Activated naive CD4-positive, alpha-beta T cell treated with anti-CD3 and anti-CD28 coated beads, Interleukin-2, amount 50 U/mL, for 72 hours (primary cell): ENCODE data around the gene MZF1. TPM values are rescaled to one million over a fixed set of nuclear protein-coding genes. Genes with fewer than 3 reads are reported as not detected.

Experiments used
- ATAC-seq, 2 donors: fragments of 150-1000 bp; cut with Tn5 transposase; 2 replicates each; pipeline ENCODE4 v1.10.0; 2021; ENCODE audit warnings: mild to moderate bottlenecking in 2 of 2, moderate library complexity in 2 of 2
- DNase-seq, 2 donors: peaks; one replicate each; pipeline ENCODE4 v3.0.0; 2021 to 2022; ENCODE audit warnings: low spot score in 2 of 2
- H3K27ac Mint-ChIP-seq, 2 donors: one replicate each; pipeline ENCODE4 v1.8.0; 2022; ENCODE audit warnings: mild to moderate bottlenecking in 2 of 2, mixed read lengths in 2 of 2
- H3K36me3 Mint-ChIP-seq, 2 donors: one replicate each; pipeline ENCODE4 v1.8.0; 2022; ENCODE audit warnings: mixed read lengths in 2 of 2
- H3K9me3 Mint-ChIP-seq, 2 donors: one replicate each; pipeline ENCODE4 v1.8.0; 2022; ENCODE audit warnings: mixed read lengths in 2 of 2
- total RNA-seq, 2 donors: library from RNA; stranded (reverse); gene quantifications; one replicate each; pipeline ENCODE4 v1.2.3, GENCODE V29; 2022

Gene MZF1
- total RNA-seq, 2 donors from 2014 or later, result 22.1 to 26.8 TPM

GRCh38 chr19:58560007-58560887 lies 12.9 kb downstream of the MZF1 start:
- peak overlapping the region; percentile 98 to 100 for H3K27ac Mint-ChIP-seq
- peaks cover 39 to 50% of the 10 kb centered on the region in 2 donors for H3K36me3 Mint-ChIP-seq
- no peak for DNase-seq

GRCh38 chr19:58559275-58560006 lies 13.7 kb downstream of the MZF1 start:
- H3K36me3 Mint-ChIP-seq, result peaks cover 45 to 57% of the 10 kb centered on the region in 2 donors
- DNase-seq, result peak; percentile 79 to 89
- peak; percentile 47 to 51 for ATAC-seq
- no peaks in the 10 kb centered on the region for H3K9me3 Mint-ChIP-seq
- peak overlapping the region; percentile 98 to 100 for H3K27ac Mint-ChIP-seq

More at GRCh38 chr19:58560007-58560887, 12.9 kb downstream of the MZF1 start:
- no peaks in the 10 kb centered on the region for H3K9me3 Mint-ChIP-seq
- no peak for ATAC-seq

- DNase-seq (peak; percentile 99 to 100), ATAC-seq (peak; percentile 64 to 67)
- Mint-ChIP-seq H3K9me3 (no peaks in the 10 kb centered on the region), H3K27ac (peak overlapping the region; percentile 98 to 100), H3K36me3 (peaks cover 49 to 64% of the 10 kb centered on the region in 2 donors)
Measured at GRCh38 chr19:58558623-58559274, 14.4 kb downstream of the MZF1 start.

- Mint-ChIP-seq H3K36me3 (peaks cover 47 to 68% of the 10 kb centered on the region in 2 donors), H3K9me3 (no peaks in the 10 kb centered on the region), H3K27ac (peak within 1 kb of the TSS; percentile 98 to 100)
- DNase-seq, result peak in 1 of 2 donors; percentile 67
- peak in 1 of 2 donors; percentile 11 for ATAC-seq
Measured at GRCh38 chr19:58558066-58558622, 15.0 kb downstream of the MZF1 start, which contains the start of gene UBE2M. TSS of gene UBE2M (minus strand) at chr19:58558611. CDS start at chr19:58558381, 230 bp downstream.

- no peak for ATAC-seq
- DNase-seq, result peak in 1 of 2 donors; percentile 57
- Mint-ChIP-seq H3K27ac (peak overlapping the region; percentile 98 to 99), H3K9me3 (no peaks in the 10 kb centered on the region), H3K36me3 (peaks cover 52 to 68% of the 10 kb centered on the region in 2 donors)
Measured at GRCh38 chr19:58557221-58558065, 15.7 kb downstream of the MZF1 start.

GRCh38 chr19:58556622-58557220 lies 16.4 kb downstream of the MZF1 start:
- ATAC-seq (no peak), DNase-seq (peak in 1 of 2 donors; percentile 54)
- peak overlapping the region; percentile 98 to 99 for H3K27ac Mint-ChIP-seq
- no peaks in the 10 kb centered on the region for H3K9me3 Mint-ChIP-seq
- H3K36me3 Mint-ChIP-seq, result peaks cover 57 to 61% of the 10 kb centered on the region in 2 donors

GRCh38 chr19:58555920-58556621 lies 17.1 kb downstream of the MZF1 start:
- no peak for ATAC-seq
- H3K9me3 Mint-ChIP-seq, result no peaks in the 10 kb centered on the region
- H3K36me3 Mint-ChIP-seq, result peaks cover 54 to 57% of the 10 kb centered on the region in 2 donors

GRCh38 chr19:58555369-58555885 lies 17.7 kb downstream of the MZF1 start:
- no peak for ATAC-seq
- H3K36me3 Mint-ChIP-seq, result peaks cover 53 to 59% of the 10 kb centered on the region in 2 donors
- H3K27ac Mint-ChIP-seq, result peak overlapping the region; percentile 98 to 100
- no peak for DNase-seq
- no peaks in the 10 kb centered on the region for H3K9me3 Mint-ChIP-seq

More at GRCh38 chr19:58555920-58556621, 17.1 kb downstream of the MZF1 start:
- H3K27ac Mint-ChIP-seq, result peak overlapping the region; percentile 98 to 99
- peak in 1 of 2 donors; percentile 54 for DNase-seq

- Mint-ChIP-seq H3K9me3 (no peaks in the 10 kb centered on the region), H3K36me3 (peaks cover 52 to 66% of the 10 kb centered on the region in 2 donors), H3K27ac (peak within 1 kb of the TSS; percentile 98 to 100)
- DNase-seq (peak; percentile 99), ATAC-seq (peak; percentile 48 to 54)
Measured at GRCh38 chr19:58554494-58555368, 18.4 kb downstream of the MZF1 start, which contains the start of gene CHMP2A. TSS of gene CHMP2A (minus strand) at chr19:58555105. CDS start at chr19:58554212, 893 bp downstream.

- Mint-ChIP-seq H3K27ac (peak overlapping the region; percentile 98 to 100), H3K9me3 (no peaks in the 10 kb centered on the region), H3K36me3 (peaks cover 45 to 62% of the 10 kb centered on the region in 2 donors)
- ATAC-seq (no peak), DNase-seq (peak in 1 of 2 donors; percentile 62)
Measured at GRCh38 chr19:58553799-58554493, 19.2 kb downstream of the MZF1 start.

- ATAC-seq, result no peak
- Mint-ChIP-seq H3K36me3 (peaks cover 46 to 64% of the 10 kb centered on the region in 2 donors), H3K27ac (peak overlapping the region; percentile 84 to 98), H3K9me3 (no peaks in the 10 kb centered on the region)
- DNase-seq, result no peak
Measured at GRCh38 chr19:58552655-58553054, 20.5 kb downstream of the MZF1 start.

- H3K36me3 Mint-ChIP-seq, result peaks cover 43 to 61% of the 10 kb centered on the region in 2 donors
- no peaks in the 10 kb centered on the region for H3K9me3 Mint-ChIP-seq
- peak overlapping the region in 1 of 2 donors; percentile 98 for H3K27ac Mint-ChIP-seq
- DNase-seq, result no peak
- ATAC-seq, result no peak
Measured at GRCh38 chr19:58551577-58552471, 21.3 kb downstream of the MZF1 start.
